A549 (cell line): ENCODE results near the gene PDSS1. TPM values are rescaled to one million over a fixed set of nuclear protein-coding genes. Genes with fewer than 3 reads are reported as not detected.

ENCODE experiments used
- ATAC-seq, 2 experiments: fragments of 200-7000 bp in 1 of 2; fragments of >200 bp in 1 of 2; cut with Nextera tagmentation in 1 of 2; cut with Tn5 transposase in 1 of 2; 3 replicates each; pipeline versions ENCODE4 v1.8.0 to v1.9.1; 2018 to 2020; ENCODE audit warnings: mild to moderate bottlenecking in 1 of 2, moderate library complexity in 1 of 2
- CTCF ChIA-PET: fragments of 300-600 bp; sonication (Branson Sonifier 250); formaldehyde crosslinking; extraction: SDS; loops from one replicate; lab custom pipeline; 2021; ENCODE audit warnings: antibody characterized with exemption, inconsistent platforms; lab: Yijun Ruan, JAX
- POLR2A ChIA-PET: fragments of 350-600 bp; formaldehyde crosslinking; extraction: SDS; loops from one replicate; lab custom pipeline; 2021; ENCODE audit warnings: antibody characterized with exemption, inconsistent platforms; lab: Yijun Ruan, JAX
- DNase-seq, 2 experiments: peaks; one replicate each; pipeline versions ENCODE4 v3.0.0 to v3.0.0-alpha.2; 2011 to 2016; ENCODE audit warnings: low read depth in 1 of 2, low spot score in 1 of 2
- FAIRE-seq: peaks from 2 replicates; lab custom pipeline; 2011; peaks lifted over from hg19 to GRCh38; lab: Jason Lieb, UNC
- H3K27ac ChIP-seq, 2 experiments: fragments of >200 bp; sonication (Bioruptor Twin); formaldehyde crosslinking; 3 replicates each; pipeline ENCODE4 v1.5.1; 2016 to 2017
- H3K4me1 ChIP-seq: fragments of >200 bp; sonication (Bioruptor Twin); formaldehyde crosslinking; 3 replicates; pipeline ENCODE4 v1.6.1; 2016
- H3K4me2 ChIP-seq: fragments of >200 bp; sonication (Bioruptor Twin); formaldehyde crosslinking; 3 replicates; pipeline ENCODE4 v1.6.1; 2016
- H3K4me3 ChIP-seq: fragments of >200 bp; sonication (Bioruptor Twin); formaldehyde crosslinking; 3 replicates; pipeline ENCODE4 v1.5.1; 2016
- H3K9me3 ChIP-seq: fragments of >200 bp; sonication (Bioruptor Twin); formaldehyde crosslinking; 3 replicates; pipeline ENCODE4 v1.6.1; 2016
- BCL3 ChIP-seq: fragments of >200 bp; sonication (Bioruptor Twin); formaldehyde crosslinking; IDR thresholded peaks from 3 replicates; pipeline ENCODE4 v1.6.1; 2016
- CBX2 ChIP-seq: fragments of 200-600 bp; sonication (generic); IDR thresholded peaks from 2 replicates; pipeline ENCODE4 v1.6.1; 2016; ENCODE audit warnings: low read depth, mild to moderate bottlenecking, borderline replicate concordance
- CBX8 ChIP-seq: fragments of 200-600 bp; sonication (generic); IDR thresholded peaks from 2 replicates; pipeline ENCODE4 v1.6.1; 2016
- CEBPB ChIP-seq, 2 experiments: fragments of >200 bp in 1 of 2; sonication (Bioruptor Twin) in 1 of 2; formaldehyde crosslinking in 1 of 2; IDR thresholded peaks; 2 replicates each; pipeline ENCODE4 v1.6.1; 2012 to 2016
- CHD4 ChIP-seq: fragments of 200-600 bp; sonication (generic); IDR thresholded peaks from 2 replicates; pipeline ENCODE4 v1.6.1; 2016; ENCODE audit warnings: antibody characterized with exemption, mild to moderate bottlenecking, borderline replicate concordance
- CTCF ChIP-seq: fragments of >200 bp; sonication (Bioruptor Twin); formaldehyde crosslinking; IDR thresholded peaks from 3 replicates; pipeline ENCODE4 v1.5.1; 2016
- E2F6 ChIP-seq: IDR thresholded peaks from 2 replicates; pipeline ENCODE4 v1.6.1; 2012; ENCODE audit warnings: low read depth, borderline replicate concordance
- EHF ChIP-seq: fragments of 250-450 bp; sonication (Bioruptor Pico); IDR thresholded peaks from 2 replicates; pipeline ENCODE4 v1.5.0; 2020; ENCODE audit warnings: mild to moderate bottlenecking
- ELK1 ChIP-seq: fragments of 150-350 bp; IDR thresholded peaks from 2 replicates; pipeline ENCODE4 v1.6.1; 2014; ENCODE audit warnings: low read depth, mild to moderate bottlenecking, low read length
- ESRRA ChIP-seq: fragments of 150-350 bp; IDR thresholded peaks from 2 replicates; pipeline ENCODE4 v1.6.1; 2014; ENCODE audit warnings: mild to moderate bottlenecking, low read length, borderline replicate concordance
- FOSL2 ChIP-seq, 2 experiments: fragments of 450-650 bp in 1 of 2; fragments of >200 bp in 1 of 2; sonication (Bioruptor Twin) in 1 of 2; formaldehyde crosslinking; IDR thresholded peaks; 2 replicates each; pipeline versions ENCODE4 v1.5.0 to v1.6.1; 2016 to 2020; ENCODE audit warnings: mild to moderate bottlenecking in 1 of 2, moderate library complexity in 1 of 2
- FOXS1 ChIP-seq: fragments of 250-450 bp; sonication (Bioruptor Pico); IDR thresholded peaks from 2 replicates; pipeline ENCODE4 v1.5.0; 2020; ENCODE audit warnings: mild to moderate bottlenecking, moderate library complexity
- GATA3 ChIP-seq: IDR thresholded peaks from 2 replicates; pipeline ENCODE4 v1.6.1; 2012; ENCODE audit warnings: borderline replicate concordance
- HES2 ChIP-seq: fragments of >200 bp; sonication (Bioruptor Twin); formaldehyde crosslinking; IDR thresholded peaks from 2 replicates; pipeline ENCODE4 v1.6.1; 2016
- HMGXB4 ChIP-seq: fragments of 250-450 bp; sonication (Bioruptor Pico); IDR thresholded peaks from 2 replicates; pipeline ENCODE4 v1.5.0; 2021; ENCODE audit warnings: mild to moderate bottlenecking, moderate library complexity, borderline replicate concordance
- HOXA7 ChIP-seq: fragments of 250-450 bp; sonication (Bioruptor Pico); IDR thresholded peaks from 2 replicates; pipeline ENCODE4 v1.5.0; 2020; ENCODE audit warnings: mild to moderate bottlenecking, moderate library complexity
- HOXB5 ChIP-seq: fragments of 250-450 bp; sonication (Bioruptor Pico); IDR thresholded peaks from 2 replicates; pipeline ENCODE4 v1.5.0; 2020; ENCODE audit warnings: mild to moderate bottlenecking, moderate library complexity
- JUN ChIP-seq, 2 experiments: fragments of >200 bp; sonication (Bioruptor Twin); formaldehyde crosslinking; IDR thresholded peaks; 2 replicates in 1 of 2; 3 replicates in 1 of 2; pipeline ENCODE4 v1.6.1; 2016 to 2017
- KDM1A ChIP-seq: fragments of 200-600 bp; sonication (generic); IDR thresholded peaks from 2 replicates; pipeline ENCODE4 v1.6.1; 2016; ENCODE audit warnings: low read depth, mild to moderate bottlenecking
- KDM5A ChIP-seq: fragments of 200-600 bp; sonication (generic); IDR thresholded peaks from 2 replicates; pipeline ENCODE4 v1.6.1; 2016; ENCODE audit warnings: antibody characterized with exemption, mild to moderate bottlenecking
- MAFK ChIP-seq: fragments of 450-650 bp; IDR thresholded peaks from 2 replicates; pipeline ENCODE4 v1.6.1; 2014; ENCODE audit not compliant: partially characterized antibody
- MAZ ChIP-seq: fragments of 150-350 bp; IDR thresholded peaks from 2 replicates; pipeline ENCODE4 v1.6.1; 2014; ENCODE audit warnings: antibody characterized with exemption, low read depth, low read length, borderline replicate concordance
- NPAS2 ChIP-seq: fragments of 250-450 bp; sonication (Bioruptor Pico); IDR thresholded peaks from 2 replicates; pipeline ENCODE4 v1.8.0; 2022; ENCODE audit warnings: mild to moderate bottlenecking, moderate library complexity, borderline replicate concordance
- NR3C1 ChIP-seq: fragments of >200 bp; sonication (Bioruptor Twin); formaldehyde crosslinking; IDR thresholded peaks from 3 replicates; pipeline ENCODE4 v1.6.1; 2017
- PHF8 ChIP-seq: fragments of 200-600 bp; sonication (generic); IDR thresholded peaks from 2 replicates; pipeline ENCODE4 v1.6.1; 2016; ENCODE audit warnings: low read depth, mild to moderate bottlenecking, antibody characterized with exemption, moderate library complexity, borderline replicate concordance
- POLR2AphosphoS2 ChIP-seq: conservative IDR thresholded peaks from 2 replicates; pipeline ENCODE4 v1.6.1; 2012; ENCODE audit warnings: low read length, improper control_type of control experiment, inconsistent platforms
- RAD21 ChIP-seq, 2 experiments: fragments of >200 bp in 1 of 2; sonication (Bioruptor Twin) in 1 of 2; formaldehyde crosslinking in 1 of 2; IDR thresholded peaks in 1 of 2; conservative IDR thresholded peaks in 1 of 2; 2 replicates in 1 of 2; 3 replicates in 1 of 2; pipeline ENCODE4 v1.6.1; 2012 to 2018; ENCODE audit warnings: inconsistent platforms in 1 of 2
- RARB ChIP-seq: fragments of 250-450 bp; sonication (Bioruptor Pico); IDR thresholded peaks from 2 replicates; pipeline ENCODE4 v1.8.0; 2021; ENCODE audit warnings: mild to moderate bottlenecking, moderate library complexity
- RFX5 ChIP-seq: fragments of 450-650 bp; IDR thresholded peaks from 2 replicates; pipeline ENCODE4 v1.7.1; 2014; ENCODE audit warnings: antibody characterized with exemption, mild to moderate bottlenecking, moderate library complexity
- RNF2 ChIP-seq: fragments of 200-600 bp; sonication (generic); IDR thresholded peaks from 2 replicates; pipeline ENCODE4 v1.6.1; 2016; ENCODE audit warnings: low read depth, mild to moderate bottlenecking, antibody characterized with exemption, moderate library complexity, borderline replicate concordance
- TFCP2L1 ChIP-seq: fragments of 250-450 bp; sonication (Bioruptor Pico); IDR thresholded peaks from 2 replicates; pipeline ENCODE4 v1.5.0; 2021; ENCODE audit warnings: mild to moderate bottlenecking
- ZSCAN20 ChIP-seq: fragments of 250-450 bp; sonication (Bioruptor Pico); IDR thresholded peaks from 2 replicates; pipeline ENCODE4 v1.8.0; 2022; ENCODE audit warnings: mild to moderate bottlenecking, moderate library complexity
- WGBS: methylation state at CpG from one replicate; pipeline ENCODE4 v1.1.6; 2017; ENCODE audit errors: missing lambda C conversion rate; 5-methylcytosine and 5-hydroxymethylcytosine counted together
- polyA plus RNA-seq, 4 experiments: library from polyadenylated mRNA; depleted of rRNA in 3 of 4; stranded (reverse); fragments of >200 nt; fragmentation: RNase III in 1 of 4; extraction: RNeasy Plus Mini Kit Qiagen cat#74134 plus additional on column Dnase treatment in 1 of 4; gene quantifications; 2 replicates in 3 of 4; 3 replicates in 1 of 4; pipeline ENCODE4 v1.2.3, GENCODE V29; 2011 to 2017

The PDSS1 gene
- polyA plus RNA-seq, 2 of the 4 experiments (the other 2 are of a cell fraction): 14.9 to 24.8 TPM

GRCh38 chr10:26781797-26782196, 84.3 kb downstream of the PDSS1 start:
- Histone ChIP-seq H3K9me3 (no peaks in the 10 kb centered on the region), H3K4me1 (peaks cover 26% of the 10 kb centered on the region), H3K4me3 (no peak overlapping the region), H3K4me2 (peak overlapping the region; percentile 59), H3K27ac (peak overlapping the region; percentile 47 to 85)
- no peak for TF ChIP-seq PHF8
- no peak for TF ChIP-seq TFCP2L1 (CRISPR knock-in tag)
- no peak for TF ChIP-seq NPAS2 (CRISPR knock-in tag)
- TF ChIP-seq ZSCAN20: no peak
- no peak for TF ChIP-seq MAFK
- no peak for TF ChIP-seq ELK1
- no peak for TF ChIP-seq RNF2
- no peak for TF ChIP-seq ESRRA
- no peak for TF ChIP-seq MAZ
- no peak for TF ChIP-seq FOXS1 (CRISPR knock-in tag)
- no peak for TF ChIP-seq CBX2
- TF ChIP-seq KDM5A: no peak
- TF ChIP-seq CHD4: no peak
- TF ChIP-seq HOXA7: no peak
- no peak for TF ChIP-seq GATA3
- no peak for TF ChIP-seq CBX8
- TF ChIP-seq RAD21 (conservative IDR thresholded peaks at IDR 0.05 in 1 of 2, IDR thresholded peaks at IDR 0.05 in 1 of 2): no peak
- no peak for TF ChIP-seq CTCF
- no peak for TF ChIP-seq POLR2AphosphoS2
- DNase-seq (no peak), ATAC-seq (peak; percentile 26 to 29; a peak in 4 of 6 replicates), FAIRE-seq (no peak)
- 94% methylated on average over 2 of the region's 2 CpGs for WGBS
- CTCF ChIA-PET: interaction anchor here (0.7 to 1.7 kb wide), 4 partner anchors 10 to 79 kb away, joined by 3 to 6 read pairs (median 4); partner anchors contain the start of gene ABI1
- POLR2A ChIA-PET: interaction anchor here (1.1 kb wide), 1 partner anchor 85 kb away, joined by 3 read pairs; no protein-coding TSS in a partner anchor

GRCh38 chr10:26787362-26787761, 89.9 kb downstream of the PDSS1 start:
- H3K4me2 ChIP-seq: no peak overlapping the region
- no peaks in the 10 kb centered on the region for H3K9me3 ChIP-seq
- CTCF ChIA-PET: interaction anchor here (1.0 to 1.1 kb wide), 2 partner anchors 27 to 74 kb away, joined by 4 read pairs; partner anchors contain the start of gene ABI1
- POLR2A ChIA-PET: no interaction called here
- ATAC-seq: no peak
- DNase-seq: no peak
- peaks cover 8% of the 10 kb centered on the region; the same call in 2 of the 3 replicates for H3K4me1 ChIP-seq
- no peak overlapping the region for H3K4me3 ChIP-seq
- FAIRE-seq: no peak
- WGBS: 93% methylated on average over 3 of the region's 3 CpGs
- no peak overlapping the region for H3K27ac ChIP-seq
- TF ChIP-seq FOXS1 (CRISPR knock-in tag): no peak
- TF ChIP-seq HOXB5 (CRISPR knock-in tag): no peak
- no peak for TF ChIP-seq PHF8
- TF ChIP-seq KDM1A: no peak
- TF ChIP-seq GATA3: no peak
- no peak for TF ChIP-seq HES2
- TF ChIP-seq KDM5A: no peak
- no peak for TF ChIP-seq HMGXB4
- TF ChIP-seq FOSL2 (IDR thresholded peaks at IDR 0.05): no peak
- no peak for TF ChIP-seq FOSL2 (CRISPR knock-in tag; IDR thresholded peaks at IDR 0.05)
- TF ChIP-seq MAZ: no peak
- TF ChIP-seq E2F6: no peak
- no peak for TF ChIP-seq RFX5
- no peak for TF ChIP-seq CEBPB (IDR thresholded peaks at IDR 0.05)
- TF ChIP-seq RARB: no peak
- no peak for TF ChIP-seq NR3C1
- TF ChIP-seq BCL3: no peak
- TF ChIP-seq EHF (CRISPR knock-in tag): no peak
- no peak for TF ChIP-seq JUN (IDR thresholded peaks at IDR 0.05)
